GM18870 (cell line): ENCODE results near the gene TMEM95.

Source experiments
- ATAC-seq: cut with Tn5 transposase; IDR thresholded peaks from one replicate; pipeline ENCODE4 v1.9.1; 2021; ENCODE audit warnings: moderate library complexity; ENCODE audit not compliant: unreplicated experiment

TMEM95 gene, protein sequence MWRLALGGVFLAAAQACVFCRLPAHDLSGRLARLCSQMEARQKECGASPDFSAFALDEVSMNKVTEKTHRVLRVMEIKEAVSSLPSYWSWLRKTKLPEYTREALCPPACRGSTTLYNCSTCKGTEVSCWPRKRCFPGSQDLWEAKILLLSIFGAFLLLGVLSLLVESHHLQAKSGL

DNA sequence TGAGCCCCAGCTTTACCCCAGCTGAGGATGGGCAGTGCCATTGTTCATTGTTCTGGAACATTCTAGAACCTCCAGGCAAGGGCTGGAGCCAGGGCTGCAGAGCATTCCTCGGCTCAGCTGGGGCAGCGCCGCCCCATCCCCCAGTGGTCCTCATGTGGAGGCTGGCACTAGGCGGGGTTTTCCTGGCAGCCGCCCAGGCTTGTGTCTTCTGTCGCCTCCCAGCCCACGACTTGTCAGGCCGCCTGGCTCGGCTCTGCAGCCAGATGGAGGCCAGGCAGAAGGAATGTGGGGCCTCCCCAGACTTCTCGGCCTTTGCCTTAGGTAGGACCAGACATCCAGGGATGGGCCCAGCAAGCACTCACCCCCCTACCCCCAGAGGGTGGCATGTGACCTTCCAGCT lies at the start of gene TMEM95:
Gene TMEM95, plus strand, starts transcription at position 104 of the 400 bp plus-strand sequence. Its CDS starts 49 bp downstream, at position 153.
- ATAC-seq: no peak

DNA sequence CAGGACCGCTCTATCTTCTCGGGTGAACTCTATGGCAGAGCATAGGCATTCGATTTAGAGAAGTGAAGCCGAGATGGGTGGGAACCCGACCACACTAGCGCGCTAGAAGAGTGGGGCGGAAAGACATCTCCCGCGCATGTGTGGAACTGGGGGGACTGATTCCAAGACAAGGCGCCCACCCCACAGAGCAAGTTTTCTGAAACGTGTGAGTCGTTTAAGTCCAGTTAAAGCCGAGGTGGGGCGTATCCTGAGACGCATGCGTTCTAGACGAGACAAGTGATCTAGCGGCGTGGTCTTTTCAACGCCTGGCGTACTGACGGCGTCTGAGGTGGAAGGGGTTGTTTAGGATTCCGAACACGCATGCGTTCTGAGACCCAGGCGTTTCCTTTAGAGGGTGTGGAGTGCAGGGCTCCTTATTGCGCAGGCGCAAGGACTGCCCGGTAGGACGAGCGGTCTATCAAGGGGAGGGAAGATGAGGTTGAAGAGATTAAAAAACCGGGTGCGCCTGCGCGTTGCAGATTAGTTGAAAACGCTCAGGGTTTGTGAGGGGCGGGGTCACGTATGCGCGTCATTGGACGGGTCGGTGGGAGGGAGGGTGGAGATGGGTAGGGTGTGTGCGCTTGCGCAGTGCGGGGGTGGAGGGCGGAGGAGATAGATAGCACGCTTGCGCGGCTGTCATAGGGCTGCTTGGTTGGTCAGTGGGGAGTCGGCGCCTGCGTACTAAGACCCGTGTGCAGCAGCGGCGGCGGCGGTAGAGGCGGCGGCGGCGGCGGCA lies 47.9 kb upstream of the TMEM95 start, which contains the start of gene EIF5A:
Gene EIF5A, plus strand, starts transcription at position 718 of the 775 bp plus-strand sequence. CDS start 2,008 bp downstream, outside the sequence.
- ATAC-seq: peak; percentile 73

DNA sequence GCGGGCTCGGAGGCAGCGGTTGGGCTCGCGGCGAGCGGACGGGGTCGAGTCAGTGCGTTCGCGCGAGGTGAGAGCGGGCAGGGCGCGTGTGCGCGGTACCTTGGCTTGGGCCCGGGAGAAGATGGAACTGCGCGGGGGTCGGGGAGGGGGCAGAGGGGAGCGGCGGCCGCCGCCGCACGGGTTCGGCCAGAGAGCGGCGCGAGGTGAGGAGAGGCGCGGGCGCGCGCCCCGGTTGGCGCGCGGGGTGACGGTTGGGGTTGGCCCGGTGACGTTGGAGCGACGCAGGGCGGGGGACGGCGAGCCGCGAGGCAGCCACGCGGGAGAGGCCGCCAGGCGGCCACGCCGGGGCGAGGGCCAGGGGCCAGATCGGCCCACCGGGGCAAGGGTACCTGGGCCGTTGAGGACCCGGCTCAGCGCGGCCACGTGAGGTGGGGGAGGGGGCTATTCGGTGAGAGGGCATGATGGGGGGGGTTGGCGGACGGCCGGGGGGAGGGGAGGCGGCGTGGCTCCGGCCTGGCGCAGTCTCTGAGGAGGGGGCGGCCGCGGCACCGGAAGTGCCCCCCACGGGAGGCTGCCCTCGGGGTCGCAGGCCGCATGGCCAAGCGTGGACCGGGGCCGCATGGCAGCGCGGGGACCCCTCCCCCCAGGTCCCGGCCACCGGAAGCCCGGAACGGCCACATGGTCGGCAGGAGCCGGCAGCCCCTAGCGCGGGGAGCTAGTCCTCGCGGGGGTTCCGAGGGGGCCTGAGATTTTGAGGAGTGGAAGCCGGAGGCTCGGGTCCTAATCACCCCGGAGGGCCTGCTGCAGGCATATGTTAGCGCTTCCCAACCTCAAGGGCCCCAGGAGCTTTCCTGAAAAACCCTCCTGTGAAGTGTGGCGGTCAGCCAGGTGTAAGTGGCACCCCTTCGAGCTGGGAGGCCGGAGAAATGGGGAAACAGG lies 47.0 kb upstream of the TMEM95 start:
- no peak for ATAC-seq

DNA sequence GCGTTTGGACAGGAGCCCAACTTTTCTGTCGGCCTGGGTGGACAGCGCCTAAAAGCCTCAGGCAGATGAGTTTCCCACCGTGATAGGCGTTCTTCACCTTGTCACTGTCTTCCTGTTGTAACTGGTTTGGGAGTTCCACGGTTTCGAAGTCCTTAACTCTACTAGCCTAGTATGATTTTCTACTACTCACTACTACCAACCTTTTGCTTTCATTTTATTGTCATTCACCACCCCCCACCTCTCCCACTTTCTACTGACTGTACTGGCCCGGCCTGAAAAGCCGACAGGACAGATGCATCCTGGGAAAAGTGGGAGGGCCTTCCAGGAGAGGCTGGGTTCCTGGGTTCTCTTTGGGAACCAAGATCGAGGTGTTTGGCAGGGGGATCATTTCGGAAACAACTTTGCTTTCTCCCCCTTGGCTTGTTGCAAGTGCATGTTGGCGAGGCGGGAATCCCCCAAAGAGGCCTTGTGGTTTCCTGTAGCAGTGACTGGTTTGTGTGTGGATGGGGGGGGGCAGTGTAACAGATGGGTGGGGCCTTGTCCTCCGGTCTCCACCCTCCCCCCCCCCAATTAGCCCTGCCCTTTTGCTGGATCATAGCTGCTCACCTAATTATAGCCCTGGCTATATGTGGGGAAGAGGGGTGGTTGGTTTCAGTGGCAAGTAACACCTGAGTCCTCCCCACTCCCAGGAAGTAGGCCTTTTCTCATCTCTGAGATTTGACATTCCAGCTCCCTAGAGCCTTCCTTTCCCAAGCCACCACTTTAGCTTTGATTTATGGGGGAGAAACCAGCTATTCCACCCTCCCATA lies 46.1 kb upstream of the TMEM95 start:
- no peak for ATAC-seq

DNA sequence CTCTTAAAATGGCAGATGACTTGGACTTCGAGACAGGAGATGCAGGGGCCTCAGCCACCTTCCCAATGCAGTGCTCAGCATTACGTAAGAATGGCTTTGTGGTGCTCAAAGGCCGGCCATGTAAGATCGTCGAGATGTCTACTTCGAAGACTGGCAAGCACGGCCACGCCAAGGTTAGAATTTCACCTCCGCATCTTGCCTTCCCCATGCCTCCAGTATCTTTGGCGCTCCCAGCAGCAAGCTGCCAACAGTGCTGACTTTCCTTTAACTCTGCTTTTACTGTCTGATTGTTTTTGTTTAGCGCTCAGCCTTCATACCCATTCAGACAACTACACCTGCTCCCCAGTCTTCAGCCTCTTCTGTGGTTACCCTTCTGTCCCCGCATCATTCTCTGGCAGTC lies 45.3 kb upstream of the TMEM95 start:
- no peak for ATAC-seq

DNA sequence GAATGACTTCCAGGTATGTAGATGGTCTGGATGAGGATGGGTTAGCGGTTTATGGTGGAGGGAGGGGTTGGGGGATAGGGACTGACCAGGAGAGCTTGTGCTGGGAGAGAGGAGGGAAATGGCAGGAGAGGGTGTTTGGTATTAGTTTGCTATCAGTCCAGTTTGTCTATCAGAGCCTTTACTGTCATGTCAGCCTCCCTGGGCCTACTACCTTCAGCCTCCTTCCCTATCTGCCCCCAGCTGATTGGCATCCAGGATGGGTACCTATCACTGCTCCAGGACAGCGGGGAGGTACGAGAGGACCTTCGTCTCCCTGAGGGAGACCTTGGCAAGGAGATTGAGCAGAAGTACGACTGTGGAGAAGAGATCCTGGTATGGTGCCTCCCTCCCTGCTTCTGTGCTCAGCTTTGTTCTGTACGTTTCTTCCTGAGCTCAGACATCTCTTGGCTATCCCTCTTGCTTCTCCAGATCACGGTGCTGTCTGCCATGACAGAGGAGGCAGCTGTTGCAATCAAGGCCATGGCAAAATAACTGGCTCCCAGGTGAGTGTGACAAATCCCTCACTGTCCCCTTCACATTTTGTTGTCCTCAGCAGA lies 43.7 kb upstream of the TMEM95 start:
- ATAC-seq: no peak

DNA sequence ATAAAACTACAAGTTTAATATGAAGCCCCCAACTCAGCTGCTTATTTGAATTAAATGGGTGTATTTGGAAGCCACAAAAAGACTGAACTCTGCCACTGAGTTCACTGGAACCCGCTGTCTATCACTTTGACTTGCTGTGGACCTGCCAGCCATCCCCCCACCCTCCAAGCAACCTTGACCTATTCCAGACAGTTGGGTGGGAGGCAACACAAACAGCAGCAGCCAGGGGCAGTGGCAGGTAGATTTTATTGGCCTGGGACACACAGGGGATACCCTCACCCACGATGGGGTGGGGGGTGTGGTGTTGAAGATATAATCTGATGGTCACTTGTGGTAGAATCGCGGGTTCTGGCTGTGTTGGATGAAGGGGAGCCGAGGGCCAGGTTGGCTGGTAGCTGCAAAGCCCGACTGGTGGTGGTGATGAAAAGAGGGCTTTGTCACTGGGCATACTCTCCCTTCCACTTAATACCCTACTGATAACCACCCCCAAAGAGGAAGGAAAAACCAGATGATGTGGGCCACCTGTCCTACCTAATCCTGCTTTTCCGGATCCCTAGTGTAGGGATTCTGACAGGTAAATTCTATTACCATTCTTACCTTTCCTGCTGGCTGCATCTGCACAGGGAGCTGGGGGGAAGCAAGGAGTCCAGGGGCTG lies 42.4 kb upstream of the TMEM95 start:
- ATAC-seq: no peak

DNA sequence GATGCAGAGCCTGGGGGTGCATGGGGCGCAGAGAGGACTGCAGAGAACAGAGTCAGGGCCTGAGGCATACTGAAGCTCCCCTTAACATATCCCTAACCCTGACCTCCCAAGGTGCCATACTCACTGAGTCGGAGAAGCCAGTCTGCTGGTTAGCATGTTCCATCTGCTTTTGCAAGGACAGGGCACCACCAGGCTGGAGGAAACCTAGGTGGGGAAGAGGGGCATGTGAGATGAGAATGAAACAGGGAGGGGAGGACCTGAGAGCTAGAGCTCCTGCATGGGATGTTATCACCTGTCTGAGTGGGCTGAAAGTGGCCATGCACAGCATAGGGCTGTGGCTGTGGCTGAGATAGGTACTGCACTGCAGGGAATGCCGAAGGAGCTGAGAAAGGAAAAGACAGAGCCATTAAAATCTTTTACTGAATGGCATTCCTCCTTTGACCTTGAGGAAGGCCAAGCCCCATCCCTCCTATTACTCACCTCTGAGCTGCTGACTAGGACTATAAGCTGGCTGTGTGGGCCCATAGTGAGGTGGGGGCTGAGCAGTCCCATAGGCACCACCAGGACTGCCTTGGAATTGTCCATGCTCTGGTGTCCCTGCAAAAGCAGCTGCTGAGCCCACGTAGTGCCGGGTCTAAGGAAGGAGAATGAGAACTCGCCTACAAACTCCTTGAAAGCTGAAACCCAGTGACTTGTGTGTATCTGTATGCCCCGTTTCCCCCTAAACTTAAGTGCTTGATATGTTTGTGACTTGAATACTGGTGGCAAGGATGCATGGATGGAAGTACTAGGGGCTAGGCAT lies 41.7 kb upstream of the TMEM95 start:
- no peak for ATAC-seq

DNA sequence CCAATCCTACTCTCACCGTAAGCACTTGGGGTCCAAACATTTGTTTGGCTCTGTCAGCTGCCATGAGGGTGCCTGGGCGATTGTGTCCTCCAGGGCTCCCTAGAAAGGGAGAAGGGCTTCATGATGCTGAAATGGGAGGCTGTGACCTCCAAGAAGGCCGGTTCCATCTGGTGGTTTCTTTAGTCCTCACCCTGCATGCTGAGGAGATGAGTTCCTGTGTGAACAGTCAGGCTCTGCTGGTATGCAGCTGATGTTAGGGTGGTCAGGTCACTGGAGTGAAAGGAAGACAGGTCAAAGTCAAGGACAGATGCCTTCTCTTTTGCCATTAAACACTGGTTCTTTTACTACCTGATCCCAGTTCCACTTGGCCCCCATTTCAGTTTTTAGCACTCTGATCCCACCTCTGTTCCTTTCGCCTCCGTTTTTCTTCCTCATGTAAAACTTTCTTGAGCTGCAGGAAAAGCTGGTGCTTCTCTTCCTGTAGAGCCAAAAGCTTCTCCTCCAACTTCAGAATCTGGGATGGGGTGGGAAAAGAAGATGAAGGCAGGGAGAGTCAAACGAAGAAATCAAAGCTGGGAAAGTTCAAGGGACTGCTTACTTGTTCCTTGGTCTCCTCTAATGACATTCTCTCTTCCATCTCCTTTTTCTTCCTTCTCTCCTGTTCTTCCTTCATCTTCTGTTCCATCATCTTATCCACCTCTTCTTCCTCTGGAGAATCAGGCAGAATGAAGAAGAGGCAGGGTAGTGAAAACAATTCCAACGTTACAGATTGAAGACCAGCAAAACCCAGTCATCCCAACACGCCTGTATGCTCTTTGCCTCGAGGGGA lies 40.9 kb upstream of the TMEM95 start:
- ATAC-seq: no peak

DNA sequence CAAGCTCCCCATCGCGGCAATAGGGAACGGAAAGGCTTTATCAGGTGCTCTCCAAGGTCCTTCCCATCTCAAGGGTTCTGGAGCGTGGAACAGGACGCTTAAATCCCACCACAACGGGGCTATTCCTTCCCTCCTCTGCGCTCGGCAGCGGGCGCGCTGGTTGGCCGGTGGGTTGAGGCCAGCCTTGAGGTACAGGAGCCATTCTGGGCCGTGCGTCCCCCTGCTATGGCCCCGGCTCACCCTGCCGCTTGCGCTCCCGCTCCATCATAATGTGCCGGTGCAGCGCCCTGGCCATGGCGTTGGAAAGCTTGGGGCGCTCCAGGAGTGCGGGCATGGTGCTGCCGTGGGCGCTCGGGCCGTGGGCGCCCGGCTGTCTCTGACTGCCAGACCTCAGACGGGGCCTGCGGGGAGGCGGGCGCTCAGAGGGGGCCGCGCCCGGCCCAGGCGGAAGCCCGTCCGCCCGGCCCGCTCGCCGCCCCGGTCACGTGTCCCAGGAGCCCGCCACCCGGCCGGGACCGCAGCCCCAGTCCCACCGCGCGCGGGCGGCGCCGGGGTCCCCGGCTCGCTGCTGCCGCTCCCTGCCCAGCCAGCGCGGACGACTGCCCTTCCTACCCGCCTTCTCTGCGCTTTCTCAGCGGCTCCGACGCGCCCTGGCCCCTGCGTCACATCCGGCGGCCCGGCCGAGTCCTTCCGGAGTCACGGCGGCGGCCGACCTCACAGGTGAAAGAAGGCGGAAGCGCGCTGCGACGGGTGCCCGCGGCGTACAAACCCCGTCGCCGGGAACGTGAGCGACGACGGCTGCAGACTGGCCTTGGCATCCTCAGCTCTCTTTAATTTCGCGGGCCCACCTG lies 40.0 kb upstream of the TMEM95 start, which contains the start of gene GPS2:
Gene GPS2, minus strand, starts transcription at position 642 of the 851 bp plus-strand sequence. Its CDS starts 308 bp downstream, at position 334.
- no peak for ATAC-seq

DNA sequence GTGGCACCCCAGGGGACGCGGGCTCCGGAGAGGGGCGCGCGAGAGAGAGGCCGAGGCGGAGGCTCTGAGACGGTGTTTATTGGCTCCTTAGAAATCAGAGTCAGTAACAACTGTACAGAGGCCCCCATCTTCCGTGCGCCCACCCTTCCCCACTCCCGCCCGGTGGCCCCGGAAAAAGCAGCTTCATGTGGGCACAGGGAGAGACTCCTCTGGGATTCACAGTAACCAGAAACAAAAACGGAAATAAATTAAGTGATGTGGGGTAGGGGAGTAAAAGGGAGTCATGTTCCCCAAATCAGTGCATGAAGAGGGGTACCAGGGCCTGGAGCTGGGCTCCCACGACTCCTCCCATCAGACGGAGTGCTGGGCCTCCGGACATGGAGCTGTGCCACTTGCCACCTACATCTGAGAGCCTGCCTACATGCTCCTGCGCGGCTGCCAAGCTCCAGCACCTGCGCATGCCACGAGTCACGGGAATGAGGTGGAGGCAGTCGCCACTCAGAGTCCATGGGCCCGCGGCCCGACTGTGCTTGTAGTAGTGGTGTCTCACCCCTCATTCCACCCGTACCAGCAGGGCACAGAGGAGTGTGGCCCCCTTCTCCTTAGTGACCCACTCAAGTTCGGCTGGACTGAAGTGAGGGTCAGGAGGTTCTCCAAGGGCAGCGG lies 39.3 kb upstream of the TMEM95 start:
- no peak for ATAC-seq

DNA sequence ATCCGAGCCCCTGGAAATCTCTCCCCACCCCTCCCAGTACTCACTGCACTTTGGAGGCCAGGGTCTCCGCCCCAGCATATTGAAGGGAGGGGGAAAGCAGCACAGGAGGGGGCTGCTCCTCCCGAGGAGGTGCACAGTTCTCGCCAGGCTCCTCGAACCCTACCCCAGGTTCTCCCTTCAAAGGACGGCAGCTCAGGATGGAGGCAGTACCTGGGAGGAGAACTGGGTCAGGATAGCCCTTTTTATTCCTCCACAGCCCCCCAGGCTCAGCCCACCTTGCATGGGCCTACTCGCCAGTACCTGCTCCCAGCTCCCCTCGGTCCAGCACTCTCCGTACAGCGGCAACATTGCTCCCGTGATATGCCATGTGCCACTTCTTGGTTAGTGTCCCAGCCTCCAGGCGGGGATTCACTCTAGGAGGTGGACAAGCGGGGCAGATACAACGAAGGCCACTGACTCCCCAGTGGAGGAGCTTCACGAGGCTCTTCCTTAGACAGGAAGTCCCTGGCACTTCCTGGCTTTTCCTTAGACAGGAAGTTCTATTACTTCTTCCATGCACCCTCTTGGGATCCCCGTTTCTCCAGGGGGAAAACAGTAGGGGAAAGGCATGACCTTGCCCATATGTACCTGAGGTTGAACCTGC lies 37.7 kb upstream of the TMEM95 start:
- no peak for ATAC-seq

DNA sequence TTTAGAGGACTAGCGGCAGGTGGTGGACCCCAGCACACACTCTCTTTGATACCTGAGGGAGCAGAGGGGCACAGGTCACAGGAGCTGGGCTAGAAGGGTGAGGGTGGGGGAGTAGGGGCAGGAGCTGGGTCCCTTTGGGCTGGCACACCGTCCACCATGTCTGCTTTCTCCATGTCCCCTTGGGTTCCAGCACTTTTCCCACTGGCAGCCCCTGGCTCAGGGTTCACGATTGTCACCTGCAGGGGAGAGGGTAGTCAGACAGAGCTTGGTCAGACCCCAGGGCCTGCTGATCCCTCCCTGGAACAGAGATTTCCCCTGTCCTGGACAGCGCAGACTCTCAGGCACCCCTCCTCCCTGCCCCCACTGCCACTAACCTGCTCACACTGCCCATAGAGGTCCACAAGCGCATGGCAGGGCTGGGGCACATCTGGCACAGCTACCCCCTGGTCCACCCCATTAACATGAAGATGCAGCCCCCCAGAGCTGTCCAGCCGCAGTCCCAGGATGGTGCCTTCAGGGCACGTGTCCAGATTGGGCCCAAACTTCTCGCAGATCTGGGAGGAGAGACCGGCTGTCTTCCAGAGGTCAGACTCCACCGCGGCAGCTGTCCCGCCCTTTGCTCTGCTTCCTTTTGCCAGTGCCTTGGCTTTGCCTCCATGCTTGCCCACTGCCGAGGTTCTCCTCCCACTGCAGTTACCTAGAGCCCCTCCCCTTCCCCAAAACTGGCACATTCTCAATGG lies 36.7 kb upstream of the TMEM95 start:
- ATAC-seq: no peak

DNA sequence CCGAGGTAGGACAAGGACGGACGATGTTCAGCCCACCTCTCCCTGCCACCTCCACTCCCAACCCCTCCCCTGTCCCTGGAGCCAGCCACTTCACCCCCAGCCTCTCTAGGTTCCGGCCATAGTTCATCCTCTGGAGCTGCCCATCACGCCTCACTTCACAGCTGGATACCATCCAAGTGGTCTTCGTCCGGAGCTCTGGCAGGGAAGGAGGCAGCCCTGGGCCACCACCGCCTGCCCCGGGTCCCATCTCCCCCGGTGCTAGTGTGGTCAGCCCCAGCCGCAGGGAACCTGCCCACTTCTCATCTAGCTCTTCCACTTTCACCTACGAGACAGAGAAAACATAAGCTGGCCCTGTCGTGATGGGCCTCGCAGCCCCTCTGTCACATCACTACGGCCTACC lies 33.5 kb upstream of the TMEM95 start:
- ATAC-seq: no peak

DNA sequence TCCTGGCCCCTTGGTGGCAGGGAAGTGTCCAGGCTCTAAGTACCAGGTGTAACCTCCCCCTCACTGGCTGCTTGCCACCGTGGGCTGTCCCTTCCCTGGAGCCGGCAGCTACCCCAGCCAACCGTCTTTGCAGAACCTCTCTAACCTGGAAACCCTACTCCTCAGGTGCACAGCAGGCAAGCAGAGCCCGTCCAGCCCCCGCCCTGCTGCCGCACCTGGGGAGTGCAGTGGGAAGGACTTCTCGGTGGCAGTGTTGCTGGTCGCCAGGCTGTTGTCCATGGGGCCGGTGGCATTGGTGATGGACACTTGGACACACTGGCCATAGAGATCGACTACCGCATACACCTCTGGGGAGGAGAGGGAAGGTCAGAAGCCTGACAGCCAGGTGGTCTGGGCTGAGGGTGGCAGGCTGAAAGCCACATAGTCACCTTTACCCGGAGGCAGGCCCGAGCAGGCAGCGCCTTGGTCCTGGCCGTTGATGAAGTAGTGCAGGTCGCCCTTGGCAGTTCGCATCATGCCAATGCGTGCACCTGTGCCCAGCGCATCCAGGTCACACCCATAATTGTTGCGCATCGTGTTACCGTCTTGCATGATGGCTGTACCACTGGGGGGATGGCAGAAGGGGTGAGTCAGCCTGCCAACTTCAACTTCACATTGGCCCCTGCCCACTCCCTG lies 32.3 kb upstream of the TMEM95 start:
- no peak for ATAC-seq
